ENCODE results near the gene LSP1. TPM values are rescaled to one million over a fixed set of nuclear protein-coding genes. Genes with fewer than 3 reads are reported as not detected.

LSP1 gene
- total RNA-seq, 4 donors from 2014 or later, result 73.7 to 105 (median 86.6) TPM

DNA sequence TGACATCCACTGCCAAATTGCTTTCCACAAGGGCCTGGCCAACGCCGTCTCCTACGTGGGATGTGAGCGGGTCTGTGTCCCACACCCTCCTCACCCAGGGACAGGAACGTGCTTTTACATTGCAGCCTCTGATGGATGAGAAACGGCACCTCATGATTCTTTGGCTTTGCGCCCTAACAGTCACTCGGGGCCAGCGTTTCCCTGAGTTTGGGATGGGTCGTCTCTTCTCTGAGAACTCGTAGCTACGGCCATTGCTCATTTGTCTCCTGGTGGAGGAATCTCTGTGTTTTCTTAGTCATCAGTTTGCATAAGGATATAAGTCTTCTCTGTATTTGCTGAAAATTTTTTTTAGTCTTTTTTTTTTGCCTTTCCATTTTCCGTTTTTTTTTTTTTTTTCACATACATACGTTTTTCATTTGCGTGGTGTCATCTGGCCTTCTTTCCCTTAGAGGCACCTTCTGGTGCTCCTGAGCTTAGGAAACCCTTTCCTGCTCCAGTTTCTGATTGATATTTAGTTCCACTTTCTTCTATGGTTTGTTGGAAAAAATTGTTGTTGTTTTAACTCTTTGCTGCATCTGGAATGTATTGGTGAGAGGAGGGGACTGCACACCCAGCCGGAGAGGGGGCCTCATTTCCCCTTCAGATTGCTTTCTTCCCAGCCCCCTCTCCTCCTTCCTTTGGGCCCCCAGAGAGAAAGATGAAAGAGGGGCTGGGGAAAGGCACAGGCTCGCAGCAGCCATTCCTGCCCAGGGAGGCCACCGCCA, 78.6 kb downstream of the LSP1 start:
- intact Hi-C loops (cut with DNase I; ENCODE audit: low total_unique reads), result no loop called here
- TF ChIP-seq CTCF (IDR thresholded peaks at IDR 0.05) (no peak), POLR2A (IDR thresholded peaks at IDR 0.05) (no peak)
- DNase-seq (ENCODE audit: low spot score in 2 of 2), result peak in 1 of 2 donors; percentile 89
- H3K4me3 ChIP-seq (ENCODE audit: low read depth, poor library complexity, severe bottlenecking), result no peak overlapping the region
- 33 to 35% methylated on average over 18 of the region's 18 CpGs for WGBS, 2 donors

DNA sequence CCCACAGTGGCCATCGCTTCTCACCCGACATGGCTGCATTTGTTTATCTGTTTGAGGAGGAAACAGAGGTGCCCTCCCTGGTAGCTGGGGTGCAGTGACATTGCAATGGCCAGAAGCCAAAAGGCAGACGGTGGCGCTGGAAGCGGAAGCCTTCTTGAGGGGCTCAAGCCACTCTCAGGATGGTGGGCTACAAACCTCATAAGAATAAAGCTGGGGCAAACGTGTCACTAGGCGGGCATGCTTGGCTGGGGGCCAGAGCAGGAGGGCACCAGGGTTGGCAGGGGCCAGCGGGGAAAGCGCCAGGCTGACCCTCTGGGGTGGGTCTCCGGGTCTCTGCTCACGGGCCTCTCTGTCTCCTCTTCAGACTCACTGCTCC, 79.2 kb downstream of the LSP1 start:
- H3K4me3 ChIP-seq (ENCODE audit: low read depth, poor library complexity, severe bottlenecking), result no peak overlapping the region
- intact Hi-C loops (cut with DNase I; ENCODE audit: low total_unique reads), result no loop called here
- WGBS, 2 donors, result 81 to 84% methylated on average over 11 of the region's 11 CpGs
- no peak for DNase-seq (ENCODE audit: low spot score in 2 of 2)
- no peak for TF ChIP-seq POLR2A (IDR thresholded peaks at IDR 0.05)
- no peak for TF ChIP-seq CTCF (IDR thresholded peaks at IDR 0.05)

- no peak for DNase-seq (ENCODE audit: low spot score in 2 of 2)
- H3K4me3 ChIP-seq (ENCODE audit: low read depth, poor library complexity, severe bottlenecking), result no peak overlapping the region
- TF ChIP-seq CTCF (IDR thresholded peaks at IDR 0.05) (no peak), POLR2A (IDR thresholded peaks at IDR 0.05) (no peak)
- WGBS, 2 donors, result 95 to 97% methylated on average over 4 of the region's 4 CpGs
- intact Hi-C loops (cut with DNase I; ENCODE audit: low total_unique reads), result no loop called here
Measured at GRCh38 chr11:1932681-1933080, 79.8 kb downstream of the LSP1 start.

DNA sequence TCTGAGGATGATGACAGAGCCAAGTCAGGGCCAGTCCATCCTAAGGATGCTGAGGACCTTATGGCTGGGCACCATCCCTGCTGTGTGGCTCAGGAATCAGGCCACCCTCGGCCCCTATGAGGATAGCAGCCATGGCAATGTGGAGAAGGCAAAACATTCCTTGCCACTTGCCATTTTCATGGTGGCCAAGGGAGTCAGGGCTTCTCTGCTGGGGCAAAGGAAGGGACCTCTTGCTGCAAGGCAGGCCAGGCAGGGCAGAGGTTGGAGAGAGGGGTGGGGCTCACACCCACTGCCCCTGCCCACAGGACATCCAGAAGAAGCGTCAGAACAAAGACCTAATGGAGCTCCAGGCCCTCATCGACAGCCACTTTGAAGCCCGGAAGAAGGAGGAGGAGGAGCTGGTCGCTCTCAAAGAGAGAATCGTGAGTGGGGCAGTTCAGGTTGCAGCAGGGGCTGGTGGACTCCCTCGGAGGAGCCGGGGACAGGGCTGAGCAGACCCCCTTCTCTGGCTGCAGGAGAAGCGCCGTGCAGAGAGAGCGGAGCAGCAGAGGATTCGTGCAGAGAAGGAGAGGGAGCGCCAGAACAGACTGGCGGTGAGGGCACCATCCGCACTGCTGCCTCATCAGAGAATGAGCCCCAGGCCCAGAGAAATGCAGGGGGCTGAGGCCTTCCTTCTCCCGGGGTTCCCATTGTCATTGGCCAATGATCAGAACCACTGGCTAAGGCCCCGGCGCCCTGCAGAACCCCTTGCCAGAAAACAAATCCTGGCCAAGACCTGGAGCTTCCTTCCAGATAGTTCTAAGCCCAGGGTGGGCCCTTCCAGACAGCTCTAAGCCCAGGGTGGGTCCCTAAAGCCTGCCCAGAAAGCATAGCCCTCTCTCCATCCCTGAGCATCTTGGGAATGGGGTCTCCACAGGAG, 80.8 kb downstream of the LSP1 start:
- WGBS, 2 donors, result 87% methylated on average over 18 of the region's 18 CpGs
- no peak for DNase-seq (ENCODE audit: low spot score in 2 of 2)
- intact Hi-C loops (cut with DNase I; ENCODE audit: low total_unique reads), result no loop called here
- TF ChIP-seq POLR2A (IDR thresholded peaks at IDR 0.05) (no peak), CTCF (IDR thresholded peaks at IDR 0.05) (no peak)
- no peak overlapping the region for H3K4me3 ChIP-seq (ENCODE audit: low read depth, poor library complexity, severe bottlenecking)

GRCh38 chr11:1934335-1935155, 81.7 kb downstream of the LSP1 start:
- DNase-seq (ENCODE audit: low spot score in 2 of 2), result no peak
- WGBS, 2 donors, result 73 to 78% methylated on average over 22 to 24 of the region's 24 CpGs
- intact Hi-C loops (cut with DNase I; ENCODE audit: low total_unique reads), result no loop called here
- H3K4me3 ChIP-seq (ENCODE audit: low read depth, poor library complexity, severe bottlenecking), result no peak overlapping the region
- no peak for TF ChIP-seq POLR2A (IDR thresholded peaks at IDR 0.05)
- TF ChIP-seq CTCF (IDR thresholded peaks at IDR 0.05), result no peak
